Measurements from ENCODE around the gene IL22RA1. TPM values are rescaled to one million over a fixed set of nuclear protein-coding genes. Genes with fewer than 3 reads are reported as not detected.
A peak's percentile ranks its signal among the peaks of the same experiment; 100 is the strongest.

Gene IL22RA1
- total and polyA plus RNA-seq, 2 donors (not counting 1 experiment from before 2014, with no cell fraction given) = under 0.01 to 0.03 TPM

DNA sequence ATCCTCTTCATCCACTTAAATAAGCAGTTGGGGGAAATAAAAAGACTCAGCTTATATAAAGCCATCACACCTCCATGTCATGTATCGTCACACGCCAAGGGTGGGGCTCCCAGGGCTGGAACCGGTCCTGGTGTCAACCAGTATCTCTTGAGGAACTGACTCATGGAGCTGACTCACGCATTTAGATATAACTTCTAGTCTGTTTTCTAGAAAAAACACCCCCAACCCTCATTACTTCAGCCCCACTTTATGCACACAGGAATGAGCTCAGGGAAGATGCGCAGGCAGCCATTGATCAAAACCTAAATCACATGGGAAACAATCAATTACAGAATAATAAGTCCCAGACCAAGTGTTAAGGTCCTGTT lies 6.9 kb upstream of the IL22RA1 start:
- no peaks in the 10 kb centered on the region for H3K9me3 ChIP-seq (ENCODE audit: control insufficient read depth, insufficient read depth, low read depth, low read length)
- no peaks in the 10 kb centered on the region for H3K4me1 ChIP-seq (ENCODE audit: control insufficient read depth, extremely low read depth, insufficient read depth, low read length)
- H4K20me1 ChIP-seq (ENCODE audit: control insufficient read depth, extremely low read depth, insufficient read depth, low read length) = no peaks in the 10 kb centered on the region
- no peaks in the 10 kb centered on the region for H3K79me2 ChIP-seq (ENCODE audit: control insufficient read depth, insufficient read depth, low read length)
- H2AFZ ChIP-seq (ENCODE audit: low read length) = no peak overlapping the region
- H3K27ac ChIP-seq (ENCODE audit: insufficient read depth, low read length) = no peak overlapping the region
- H3K4me3 ChIP-seq (replicated peaks in 1 of 4; ENCODE audit: control extremely low read depth in 1 of 4, insufficient read depth in 1 of 4, low read depth in 3 of 4, low read length in 4 of 4) = no peak overlapping the region
- no peaks in the 10 kb centered on the region for H3K36me3 ChIP-seq (ENCODE audit: control insufficient read depth, insufficient read depth, low read length)
- H3K27me3 ChIP-seq (ENCODE audit: control insufficient read depth, insufficient read depth, low read length) = peaks cover 9% of the 10 kb centered on the region
- TF ChIP-seq EZH2 (IDR thresholded peaks at IDR 0.05; ENCODE audit: low read length, missing control alignments) = no peak
- TF ChIP-seq, protein P1, sequence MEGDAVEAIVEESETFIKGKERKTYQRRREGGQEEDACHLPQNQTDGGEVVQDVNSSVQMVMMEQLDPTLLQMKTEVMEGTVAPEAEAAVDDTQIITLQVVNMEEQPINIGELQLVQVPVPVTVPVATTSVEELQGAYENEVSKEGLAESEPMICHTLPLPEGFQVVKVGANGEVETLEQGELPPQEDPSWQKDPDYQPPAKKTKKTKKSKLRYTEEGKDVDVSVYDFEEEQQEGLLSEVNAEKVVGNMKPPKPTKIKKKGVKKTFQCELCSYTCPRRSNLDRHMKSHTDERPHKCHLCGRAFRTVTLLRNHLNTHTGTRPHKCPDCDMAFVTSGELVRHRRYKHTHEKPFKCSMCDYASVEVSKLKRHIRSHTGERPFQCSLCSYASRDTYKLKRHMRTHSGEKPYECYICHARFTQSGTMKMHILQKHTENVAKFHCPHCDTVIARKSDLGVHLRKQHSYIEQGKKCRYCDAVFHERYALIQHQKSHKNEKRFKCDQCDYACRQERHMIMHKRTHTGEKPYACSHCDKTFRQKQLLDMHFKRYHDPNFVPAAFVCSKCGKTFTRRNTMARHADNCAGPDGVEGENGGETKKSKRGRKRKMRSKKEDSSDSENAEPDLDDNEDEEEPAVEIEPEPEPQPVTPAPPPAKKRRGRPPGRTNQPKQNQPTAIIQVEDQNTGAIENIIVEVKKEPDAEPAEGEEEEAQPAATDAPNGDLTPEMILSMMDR (conservative IDR thresholded peaks at IDR 0.05 in 1 of 2, IDR thresholded peaks at IDR 0.05 in 1 of 2; ENCODE audit: low read depth in 1 of 2, low read length in 2 of 2) = no peak
- peak overlapping the region; percentile 46 for H3K4me2 ChIP-seq (ENCODE audit: extremely low read depth, insufficient read depth, low read length)
- no peak overlapping the region for H3K9ac ChIP-seq (ENCODE audit: insufficient read depth, low read length)
- DNase-seq (ENCODE audit: low read depth in 2 of 2) = peak; percentile 47 to 80

DNA sequence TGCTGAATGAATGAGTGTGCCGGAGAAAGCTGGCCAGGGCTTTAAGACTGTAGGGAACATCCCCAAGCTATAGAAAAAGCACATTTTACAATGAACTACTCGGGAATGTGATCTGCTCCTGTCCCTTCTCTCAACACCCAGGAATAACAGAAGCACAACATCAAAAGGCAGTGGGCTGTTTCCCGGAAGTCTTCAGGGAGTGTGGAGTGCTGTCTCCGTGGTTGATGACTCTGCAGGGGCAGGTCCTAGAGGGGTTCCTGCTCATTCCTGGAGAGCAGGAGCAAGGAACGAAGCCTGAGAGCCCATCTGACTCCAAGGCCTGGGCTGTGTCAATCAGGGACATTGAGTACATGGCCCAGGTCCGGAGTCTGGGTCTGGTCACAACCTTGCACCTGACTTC lies 4.9 kb upstream of the IL22RA1 start:
- Histone ChIP-seq H4K20me1 (ENCODE audit: control insufficient read depth, extremely low read depth, insufficient read depth, low read length) (no peaks in the 10 kb centered on the region), H3K4me1 (ENCODE audit: control insufficient read depth, extremely low read depth, insufficient read depth, low read length) (no peaks in the 10 kb centered on the region), H2AFZ (ENCODE audit: low read length) (no peak overlapping the region), H3K79me2 (ENCODE audit: control insufficient read depth, insufficient read depth, low read length) (no peaks in the 10 kb centered on the region), H3K36me3 (ENCODE audit: control insufficient read depth, insufficient read depth, low read length) (no peaks in the 10 kb centered on the region), H3K27me3 (ENCODE audit: control insufficient read depth, insufficient read depth, low read length) (peaks cover 20% of the 10 kb centered on the region), H3K9ac (ENCODE audit: insufficient read depth, low read length) (no peak overlapping the region), H3K4me3 (replicated peaks in 1 of 4; ENCODE audit: control extremely low read depth in 1 of 4, insufficient read depth in 1 of 4, low read depth in 3 of 4, low read length in 4 of 4) (no peak overlapping the region), H3K9me3 (ENCODE audit: control insufficient read depth, insufficient read depth, low read depth, low read length) (no peaks in the 10 kb centered on the region), H3K27ac (ENCODE audit: insufficient read depth, low read length) (no peak overlapping the region), H3K4me2 (ENCODE audit: extremely low read depth, insufficient read depth, low read length) (no peak overlapping the region)
- TF ChIP-seq, protein P1 (conservative IDR thresholded peaks at IDR 0.05 in 1 of 2, IDR thresholded peaks at IDR 0.05 in 1 of 2; ENCODE audit: low read depth in 1 of 2, low read length in 2 of 2) = no peak
- no peak for TF ChIP-seq EZH2 (IDR thresholded peaks at IDR 0.05; ENCODE audit: low read length, missing control alignments)
- no peak for DNase-seq (ENCODE audit: low read depth in 2 of 2)

DNA sequence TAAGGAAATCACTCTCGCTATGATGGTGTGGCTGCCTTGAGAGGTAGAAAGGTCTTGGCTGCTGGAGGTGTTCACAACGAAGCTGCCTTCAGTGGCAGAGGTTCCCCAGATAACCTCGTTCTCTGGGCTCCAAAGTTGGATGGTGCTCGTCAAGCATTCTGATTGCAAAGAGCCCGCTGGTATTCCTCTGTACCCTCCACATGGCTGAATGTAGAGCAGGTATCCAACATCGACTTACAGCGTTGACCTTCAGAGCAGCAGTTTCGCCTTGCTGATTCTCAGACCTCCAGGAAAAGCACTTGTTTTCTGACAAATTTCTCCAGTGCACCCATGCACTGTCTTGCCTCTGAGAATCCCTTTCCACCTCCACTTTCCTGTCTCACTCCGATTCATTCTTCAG lies 4.3 kb upstream of the IL22RA1 start:
- H3K4me1 ChIP-seq (ENCODE audit: control insufficient read depth, extremely low read depth, insufficient read depth, low read length) = no peaks in the 10 kb centered on the region

More for the DNA sequence above, 4.3 kb upstream of the IL22RA1 start:
- peaks cover 20% of the 10 kb centered on the region for H3K27me3 ChIP-seq (ENCODE audit: control insufficient read depth, insufficient read depth, low read length)
- H3K4me3 ChIP-seq (replicated peaks in 1 of 4; ENCODE audit: control extremely low read depth in 1 of 4, insufficient read depth in 1 of 4, low read depth in 3 of 4, low read length in 4 of 4) = no peak overlapping the region
- H4K20me1 ChIP-seq (ENCODE audit: control insufficient read depth, extremely low read depth, insufficient read depth, low read length) = no peaks in the 10 kb centered on the region
- H3K79me2 ChIP-seq (ENCODE audit: control insufficient read depth, insufficient read depth, low read length) = no peaks in the 10 kb centered on the region
- H3K36me3 ChIP-seq (ENCODE audit: control insufficient read depth, insufficient read depth, low read length) = no peaks in the 10 kb centered on the region
- no peak for DNase-seq (ENCODE audit: low read depth in 2 of 2)
- H3K9ac ChIP-seq (ENCODE audit: insufficient read depth, low read length) = no peak overlapping the region
- no peak for TF ChIP-seq EZH2 (IDR thresholded peaks at IDR 0.05; ENCODE audit: low read length, missing control alignments)
- TF ChIP-seq, protein P1 (conservative IDR thresholded peaks at IDR 0.05 in 1 of 2, IDR thresholded peaks at IDR 0.05 in 1 of 2; ENCODE audit: low read depth in 1 of 2, low read length in 2 of 2) = no peak
- H3K9me3 ChIP-seq (ENCODE audit: control insufficient read depth, insufficient read depth, low read depth, low read length) = no peaks in the 10 kb centered on the region
- no peak overlapping the region for H3K4me2 ChIP-seq (ENCODE audit: extremely low read depth, insufficient read depth, low read length)
- H3K27ac ChIP-seq (ENCODE audit: insufficient read depth, low read length) = no peak overlapping the region
- H2AFZ ChIP-seq (ENCODE audit: low read length) = no peak overlapping the region

Data from fibroblast of lung (primary cell).